ENCODE results near the gene EXOSC9.
"Not testable (repeated sequence)": the region's sequence is repeated elsewhere in the genome, so short reads cannot be mapped to it uniquely, and the experiment has no call there.

- not testable (repeated sequence) for TF ChIP-seq POLR2A (IDR thresholded peaks at IDR 0.05; ENCODE audit: low read length); GATA1 (IDR thresholded peaks at IDR 0.05; ENCODE audit: low read depth, low read length)
Observed at GRCh38 chr4:121752142-121752541, 49.0 kb upstream of the EXOSC9 start.

All from erythroblast (primary cell).